HG02588 (cell line): Measurements from ENCODE around the gene WDFY2.

Experiments
- ATAC-seq: cut with Tn5 transposase; IDR thresholded peaks from one replicate; pipeline ENCODE4 v1.9.1; 2021; ENCODE audit warnings: mild to moderate bottlenecking, moderate library complexity; ENCODE audit not compliant: unreplicated experiment

WDFY2 gene

DNA sequence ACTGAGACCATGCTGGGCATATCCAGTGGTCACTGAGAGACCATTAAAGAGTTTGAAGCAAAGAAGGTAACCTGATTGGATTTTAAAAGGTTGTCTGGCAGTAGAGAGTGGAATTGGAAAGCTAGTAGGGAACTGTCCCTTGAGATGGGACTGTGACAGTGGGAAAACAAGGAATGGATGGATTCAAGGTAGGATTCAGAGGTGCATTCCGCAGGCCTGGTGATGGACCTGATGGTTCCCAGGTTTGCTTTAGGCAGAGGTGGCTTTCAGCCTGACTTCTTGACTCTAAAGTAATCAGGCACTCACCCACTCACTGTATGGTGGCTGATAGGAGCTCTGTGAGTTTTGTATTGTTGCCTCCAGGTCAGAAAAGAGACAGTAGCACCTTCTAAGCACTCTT is 146.7 kb downstream of the WDFY2 start:
- ATAC-seq, result no peak

DNA sequence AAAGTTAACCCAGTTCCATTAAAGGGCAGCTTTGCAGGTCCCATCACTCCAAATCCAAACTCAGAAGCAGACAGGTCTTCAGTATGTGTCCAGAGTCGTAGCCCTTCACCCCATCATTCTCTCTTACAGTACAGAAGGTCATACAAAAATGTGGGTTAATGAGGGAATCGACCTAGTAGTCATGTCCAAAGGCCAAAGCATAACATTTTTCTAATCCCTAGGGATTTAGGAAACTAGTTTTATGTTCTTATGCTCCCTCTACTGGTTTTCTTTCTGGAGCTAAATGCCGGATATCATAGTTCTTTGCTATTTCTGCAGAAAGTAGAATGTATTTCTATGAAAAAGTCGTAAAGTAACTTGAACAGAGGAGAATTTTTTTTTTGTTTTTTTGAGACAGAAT is 147.5 kb downstream of the WDFY2 start:
- ATAC-seq, result no peak

DNA sequence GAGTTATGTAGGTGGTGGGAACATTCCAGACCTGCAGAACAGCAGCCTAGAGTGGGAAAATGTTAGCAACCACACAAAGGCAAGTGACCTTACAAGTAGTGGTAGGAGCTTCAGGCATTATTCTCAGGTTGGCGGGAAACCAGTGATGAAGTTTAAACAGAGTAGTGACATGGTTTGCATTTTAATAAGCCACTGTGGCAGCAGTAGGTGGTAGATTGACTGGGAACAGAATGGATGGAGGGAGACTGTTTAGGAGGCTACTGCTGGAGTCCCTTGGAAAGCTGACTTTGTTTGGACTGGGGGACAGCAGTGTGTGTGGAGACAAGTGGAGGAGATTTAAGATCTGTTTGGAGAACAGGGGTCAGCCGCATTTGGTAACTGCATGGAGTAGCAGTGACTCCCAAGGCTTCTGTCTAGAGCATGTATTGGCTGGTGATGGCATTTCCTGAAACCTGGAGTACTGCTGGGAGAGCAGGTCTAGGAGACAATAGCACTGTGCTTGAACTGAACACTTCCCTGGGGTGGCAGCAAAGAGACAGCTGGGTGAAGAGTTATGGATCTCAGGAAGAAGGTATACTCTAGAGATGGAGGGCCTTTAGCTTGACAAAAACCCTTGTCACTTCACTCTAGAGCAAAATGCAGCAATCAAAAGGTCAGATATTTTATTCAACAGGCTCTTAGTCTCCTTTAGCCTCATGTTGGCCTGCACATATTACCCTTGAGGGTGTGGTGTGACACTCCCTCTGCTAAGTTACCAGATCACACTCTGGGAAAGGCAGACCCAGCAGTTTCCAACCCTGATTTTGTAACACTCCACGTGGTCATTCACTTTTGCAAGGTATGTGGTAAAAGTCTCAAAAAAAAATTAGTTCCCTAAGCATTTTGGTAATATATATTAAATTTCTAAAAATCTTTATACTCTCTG is 149.4 kb downstream of the WDFY2 start:
- ATAC-seq, result no peak

DNA sequence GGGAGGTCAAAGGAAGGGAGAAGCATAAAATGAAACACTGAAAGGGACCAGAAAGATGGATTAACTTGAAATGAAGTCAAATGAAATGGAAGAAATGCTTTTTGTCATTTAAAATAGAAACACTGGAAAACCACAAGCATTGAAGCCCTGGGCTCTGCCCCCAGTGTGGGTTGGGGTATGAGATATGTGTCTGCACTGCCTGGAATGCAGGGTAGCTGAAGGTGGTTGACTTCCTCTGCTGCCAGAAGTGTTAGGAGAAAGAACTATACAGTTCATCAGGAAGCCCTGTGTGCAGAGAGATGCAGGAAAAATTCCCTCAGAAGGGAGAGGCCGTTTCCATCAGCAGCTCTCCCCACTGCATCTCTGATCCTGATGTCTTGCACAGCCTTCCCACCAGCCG is 150.5 kb downstream of the WDFY2 start:
- ATAC-seq, result no peak

DNA sequence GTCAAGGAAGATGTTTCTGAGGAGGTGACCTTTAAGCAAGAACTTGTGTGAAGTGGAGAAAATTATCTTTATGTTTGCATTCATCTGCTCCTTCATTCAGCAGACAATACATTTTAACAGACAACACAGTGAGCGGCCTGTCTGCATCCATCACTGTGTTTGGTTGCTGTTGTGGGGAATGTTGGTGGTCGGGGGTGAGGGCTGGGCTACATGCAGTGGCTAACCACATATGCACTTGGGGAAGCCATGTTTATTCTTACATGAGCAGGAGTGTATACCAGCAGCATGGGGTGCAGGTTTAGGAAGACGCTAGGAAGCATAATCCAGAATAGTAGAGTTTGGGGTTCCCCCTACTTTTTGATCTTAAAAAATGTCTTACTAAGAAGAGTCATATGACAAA is 153.3 kb downstream of the WDFY2 start:
- no peak for ATAC-seq

DNA sequence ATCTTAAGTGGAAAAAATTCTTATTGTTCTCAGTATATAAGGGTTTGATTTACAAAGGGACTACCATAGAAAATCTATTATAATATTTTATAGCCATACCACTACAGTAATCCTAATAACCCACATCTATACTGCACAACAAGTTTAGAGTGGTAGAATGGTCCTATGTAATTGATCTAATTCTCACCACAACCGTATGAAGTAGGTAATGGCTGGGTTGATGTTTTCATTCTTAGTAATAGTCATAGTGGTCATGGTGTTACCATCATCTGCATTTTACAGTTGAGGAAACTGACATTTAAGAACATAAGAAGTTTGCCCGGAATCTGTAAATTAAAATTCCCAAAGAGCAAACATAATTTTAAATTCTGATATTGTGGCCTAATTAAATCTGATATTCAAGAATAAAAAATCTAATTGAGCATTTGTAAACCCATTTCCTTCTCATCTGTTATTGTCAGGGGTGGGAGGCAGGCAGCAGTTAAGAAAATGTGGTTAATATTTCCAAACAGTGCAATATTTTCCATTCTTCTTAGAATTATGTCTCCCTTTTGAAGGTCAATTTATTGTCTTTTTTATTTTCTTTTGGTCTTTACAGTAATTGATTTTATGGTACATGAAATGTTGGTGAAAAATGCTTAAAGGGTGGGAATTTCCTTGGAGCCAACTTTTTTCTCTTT is 154.1 kb downstream of the WDFY2 start:
- no peak for ATAC-seq

DNA sequence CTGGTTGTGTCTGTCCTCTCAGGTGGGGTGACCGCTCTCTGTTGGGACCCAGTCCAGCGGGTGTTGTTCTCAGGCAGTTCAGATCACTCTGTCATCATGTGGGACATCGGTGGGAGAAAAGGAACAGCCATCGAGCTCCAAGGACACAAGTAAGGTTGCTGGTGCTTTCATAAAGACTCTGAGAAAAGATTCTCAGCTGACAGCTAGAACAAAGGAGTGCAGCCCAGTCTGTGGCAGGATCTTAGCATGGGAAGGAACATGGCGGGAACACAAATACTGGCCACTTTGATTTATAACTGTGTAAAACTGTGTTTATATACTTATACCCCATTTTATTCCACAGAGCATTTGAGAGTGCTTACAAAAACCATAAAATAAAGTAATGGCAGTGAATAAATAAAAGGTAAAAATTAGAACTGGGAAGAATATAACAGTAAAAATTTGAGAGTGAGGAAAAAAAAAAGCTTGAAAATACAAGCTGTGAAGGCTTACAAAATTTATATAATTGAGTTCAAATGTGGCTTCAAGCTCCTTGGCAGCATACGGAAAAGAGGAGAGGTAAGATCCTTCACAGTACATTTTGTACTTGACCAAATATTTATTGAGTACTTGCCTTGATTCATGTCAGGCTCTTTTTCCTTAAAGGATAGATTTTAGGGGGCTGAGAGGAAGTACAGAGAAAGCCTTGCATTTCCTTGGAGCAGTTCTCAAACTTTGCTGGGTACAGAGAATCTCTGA is 154.9 kb downstream of the WDFY2 start:
- ATAC-seq, result no peak

DNA sequence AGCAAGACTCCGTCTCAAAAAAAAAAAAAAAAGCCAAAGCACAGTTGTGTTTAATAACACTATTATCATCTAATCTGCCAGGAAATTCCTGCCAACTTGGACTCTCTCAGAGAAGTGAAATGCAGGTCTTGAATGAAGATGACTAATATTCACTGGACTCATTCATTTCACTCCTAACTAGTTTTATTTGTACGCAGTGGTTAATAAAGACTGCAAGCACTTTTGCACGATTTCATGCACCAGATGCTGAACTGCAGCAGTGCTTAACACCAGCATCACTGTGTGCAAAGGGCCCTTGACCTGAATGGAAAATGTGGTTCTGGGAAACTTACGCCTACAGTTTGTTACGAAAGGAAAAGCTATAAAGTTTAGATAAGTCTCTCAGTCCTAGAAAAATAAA is 156.4 kb downstream of the WDFY2 start:
- ATAC-seq, result no peak

DNA sequence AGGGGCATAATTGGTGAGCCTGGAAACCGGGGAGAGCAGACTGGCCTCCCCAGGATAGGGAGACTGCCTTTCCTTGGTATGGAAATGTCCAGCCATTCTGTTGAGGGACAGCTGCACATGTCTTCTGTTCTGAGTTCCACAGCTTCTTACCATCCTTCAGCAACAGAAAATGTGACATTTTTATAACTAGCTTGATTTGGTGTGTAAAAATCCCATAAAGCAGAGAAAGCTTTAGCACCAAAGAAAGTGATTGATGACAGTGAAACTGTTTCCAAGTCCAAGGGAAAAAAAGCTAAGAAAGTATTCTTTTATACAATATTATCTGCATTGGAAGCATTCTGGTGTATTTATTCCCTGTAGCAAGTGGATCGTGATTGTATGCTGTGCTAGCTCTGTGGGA is 157.8 kb downstream of the WDFY2 start:
- ATAC-seq, result no peak

DNA sequence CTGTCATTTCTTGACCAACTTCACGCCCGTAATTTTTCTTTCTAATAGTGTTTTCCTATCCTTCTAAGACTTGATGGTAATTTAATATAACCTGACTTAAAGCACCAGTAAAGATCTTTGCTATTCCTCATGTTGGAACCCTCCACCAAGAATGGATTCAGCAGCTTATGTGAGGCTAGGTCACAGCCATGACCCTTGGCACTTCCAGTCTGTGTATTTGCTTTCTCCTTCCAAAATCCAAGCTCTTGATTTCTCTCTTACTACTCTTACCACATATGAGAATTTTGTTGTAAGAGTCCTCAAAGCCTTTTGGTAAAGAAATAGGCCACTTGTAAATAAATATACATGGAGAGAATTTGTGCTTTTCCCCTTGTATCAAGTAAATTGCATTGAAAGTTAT is 158.3 kb downstream of the WDFY2 start:
- ATAC-seq, result no peak

DNA sequence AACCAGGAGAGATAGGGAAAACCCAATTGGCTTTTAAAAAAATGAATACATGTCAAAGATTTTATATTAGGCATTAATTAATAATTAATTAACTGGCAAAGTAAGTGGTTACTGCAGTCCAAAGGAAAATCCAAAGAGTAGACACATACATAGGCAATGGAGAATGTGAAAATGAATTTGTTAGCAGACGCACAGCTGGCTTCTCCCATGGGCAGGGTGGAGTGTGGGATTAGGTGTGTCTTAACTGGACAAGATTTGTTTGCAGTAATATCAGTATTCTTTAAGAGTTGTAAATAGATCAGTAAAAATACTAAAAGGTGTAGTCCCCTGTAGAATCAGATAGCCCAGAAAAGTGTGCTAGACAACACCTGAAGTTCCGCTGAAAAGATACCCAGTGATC is 161.0 kb downstream of the WDFY2 start:
- ATAC-seq, result no peak

DNA sequence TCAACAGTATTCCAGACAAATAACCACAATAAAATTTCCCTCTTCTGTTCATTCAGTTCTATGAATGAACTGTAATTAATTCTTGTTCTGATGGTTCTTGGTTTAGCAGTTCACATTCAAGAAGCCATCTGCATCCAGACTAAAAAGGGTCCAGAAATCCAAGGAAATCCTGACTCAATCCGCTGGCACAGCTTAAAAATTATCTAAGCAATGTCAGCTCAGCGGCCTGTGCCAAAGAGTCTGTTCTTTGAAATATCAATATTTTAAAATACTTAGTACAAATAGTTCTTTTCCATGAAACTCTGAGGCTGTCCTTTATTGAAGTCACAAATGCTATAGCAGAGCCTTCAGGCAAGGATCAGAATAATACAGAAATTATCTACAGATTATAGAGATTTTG is 162.5 kb downstream of the WDFY2 start:
- no peak for ATAC-seq

DNA sequence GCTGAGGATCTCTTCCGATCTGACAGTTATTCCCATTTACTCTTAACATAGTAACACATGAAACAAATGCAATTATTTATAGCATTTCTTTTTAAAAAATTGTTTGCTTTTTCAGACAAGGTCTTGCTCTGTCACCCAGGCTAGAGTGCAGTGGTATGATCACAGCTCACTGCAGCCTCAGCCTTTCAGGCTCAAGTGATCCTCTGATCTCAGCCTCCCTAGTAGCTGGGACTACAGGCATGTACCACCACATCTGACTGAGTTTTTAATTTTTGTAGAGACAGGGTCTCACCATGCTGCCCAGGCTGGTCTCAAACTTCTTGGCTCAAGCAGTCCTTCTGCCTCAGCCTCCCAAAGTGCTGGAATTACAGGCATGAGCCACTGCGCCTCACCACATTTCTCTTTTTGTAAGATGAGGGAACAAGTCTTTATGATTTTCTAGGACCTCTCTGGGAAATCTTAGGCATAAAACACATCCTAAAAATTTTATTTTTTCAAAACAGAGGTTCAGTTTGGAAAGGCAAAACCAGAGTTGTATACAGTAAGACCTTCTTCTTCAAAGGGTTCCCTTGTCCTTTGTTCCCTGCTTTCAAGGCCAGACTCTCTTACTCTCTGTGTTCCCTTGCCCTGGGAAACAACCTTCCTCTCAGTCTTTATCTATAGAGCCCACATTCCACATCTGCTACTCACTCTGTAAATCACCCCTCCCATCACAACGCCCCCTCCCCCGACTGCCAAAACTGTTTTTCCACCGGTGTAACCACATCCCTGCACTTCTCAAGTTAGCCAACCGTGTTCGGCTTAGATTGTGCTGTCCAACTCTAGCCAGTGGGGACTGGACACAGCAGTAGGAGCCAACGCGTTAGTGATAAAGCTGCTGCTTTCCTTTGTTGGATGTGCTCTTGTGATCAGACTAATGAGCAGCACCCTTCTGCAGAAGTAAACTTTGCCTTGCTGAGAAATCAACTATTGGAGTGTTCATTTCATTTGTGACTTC is 163.5 kb downstream of the WDFY2 start:
- ATAC-seq, result no peak

DNA sequence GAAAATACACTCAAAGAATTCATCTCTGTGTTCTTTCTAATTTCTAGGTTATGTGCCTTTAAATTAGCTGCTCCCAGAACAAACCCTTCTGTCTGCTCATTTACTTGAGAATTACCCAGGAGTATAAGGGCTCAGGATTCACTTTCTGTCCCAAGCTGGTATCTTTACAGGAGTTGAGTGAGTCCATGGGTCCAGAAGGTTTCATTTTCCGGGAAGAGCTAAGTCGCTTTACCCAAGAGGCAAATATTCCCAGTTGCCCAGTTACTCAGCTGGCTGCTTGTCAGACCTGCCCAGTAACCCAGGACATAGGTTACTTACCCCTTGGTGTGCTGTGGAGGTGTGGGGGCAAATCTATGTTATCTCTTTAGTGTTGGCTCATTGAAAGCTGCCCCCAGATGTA is 172.4 kb downstream of the WDFY2 start:
- ATAC-seq, result no peak

DNA sequence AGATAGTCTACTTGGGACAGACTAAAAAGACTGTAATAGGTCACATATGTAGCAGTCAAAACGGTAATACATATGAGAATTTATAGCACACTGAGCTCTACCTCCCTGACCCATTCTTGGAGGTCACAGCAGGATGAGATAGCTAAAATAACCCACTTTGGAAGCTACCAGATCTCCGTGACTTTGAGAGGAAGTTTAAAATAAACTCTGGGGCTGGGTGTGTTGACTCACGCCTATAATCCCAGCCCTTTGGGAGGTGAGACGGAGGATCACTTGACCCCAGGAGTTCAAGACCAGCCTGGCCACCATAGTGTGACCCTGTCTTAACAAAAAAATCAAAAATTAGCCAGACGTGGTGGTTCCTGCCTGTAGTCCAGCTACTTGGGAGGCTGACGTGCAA is 174.4 kb downstream of the WDFY2 start:
- no peak for ATAC-seq

DNA sequence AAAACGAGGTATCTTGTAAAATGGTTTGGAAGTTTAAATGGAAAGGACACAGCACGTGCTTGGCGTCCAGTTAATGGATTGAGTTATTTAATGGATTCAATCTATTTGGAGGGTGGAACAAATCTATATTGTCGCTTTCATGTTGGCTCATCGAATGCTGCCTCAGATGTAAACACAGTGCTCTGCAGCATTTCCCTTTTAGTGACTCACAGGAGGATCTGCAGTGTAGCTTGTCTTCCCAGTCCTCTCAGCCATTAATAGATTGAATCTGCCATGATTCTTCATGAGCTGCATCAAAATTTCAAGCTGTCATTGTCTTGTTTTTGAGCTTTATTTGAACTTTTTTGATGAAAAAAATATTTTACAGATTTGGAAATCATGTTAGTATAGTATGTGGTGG is 175.0 kb downstream of the WDFY2 start:
- ATAC-seq, result no peak

DNA sequence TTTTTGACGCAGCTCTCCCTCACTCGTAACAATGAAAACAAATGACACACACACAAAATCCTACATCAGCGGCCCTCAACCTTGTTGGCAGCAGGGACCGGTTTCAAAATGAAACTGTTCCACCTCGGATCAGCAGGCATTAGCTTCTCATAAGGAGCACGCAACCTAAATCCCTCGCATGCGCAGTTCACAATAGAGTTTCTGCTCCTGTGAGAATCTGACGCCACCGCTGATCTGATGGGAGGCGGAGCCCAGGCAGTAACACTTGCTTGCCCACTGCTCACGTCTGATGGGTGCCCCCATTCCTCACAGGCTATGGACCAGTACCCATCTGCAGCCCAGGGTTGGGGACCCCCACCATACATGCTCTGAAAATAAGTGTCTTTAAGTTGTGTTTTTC is 176.3 kb downstream of the WDFY2 start:
- ATAC-seq, result no peak

DNA sequence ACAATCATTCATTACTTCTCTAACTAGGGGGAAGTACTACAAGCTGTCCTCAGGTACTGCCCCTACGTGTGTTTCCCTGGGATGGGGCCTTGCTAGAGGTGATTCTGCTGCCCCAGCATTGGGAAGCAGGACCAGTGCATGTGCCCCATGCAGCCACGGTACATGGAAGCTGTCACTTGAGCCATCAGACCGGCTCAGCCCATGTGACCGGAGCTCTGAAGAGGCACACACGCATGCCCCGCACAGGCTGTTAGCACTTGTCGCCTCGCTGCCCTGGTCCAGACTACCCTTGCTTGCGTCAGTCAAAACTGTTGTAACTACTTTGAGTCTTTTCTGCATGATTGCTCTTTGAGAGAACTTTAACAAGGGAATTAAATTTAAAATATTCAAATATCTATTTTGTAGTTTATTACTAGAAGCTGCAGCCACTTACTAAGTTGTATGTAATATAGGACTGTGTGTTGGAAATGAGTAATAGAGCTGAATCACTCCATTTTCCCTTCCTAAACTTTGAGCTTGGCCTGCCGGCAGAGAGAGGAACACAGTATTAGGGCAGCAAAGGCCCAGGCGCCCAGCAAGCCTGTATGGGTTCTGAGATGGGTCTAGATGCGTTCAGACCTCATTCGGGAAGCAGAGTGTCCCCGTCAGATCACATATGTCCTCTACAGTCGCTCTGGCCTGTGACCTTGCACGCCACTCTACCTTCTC is 177.5 kb downstream of the WDFY2 start:
- ATAC-seq, result no peak

DNA sequence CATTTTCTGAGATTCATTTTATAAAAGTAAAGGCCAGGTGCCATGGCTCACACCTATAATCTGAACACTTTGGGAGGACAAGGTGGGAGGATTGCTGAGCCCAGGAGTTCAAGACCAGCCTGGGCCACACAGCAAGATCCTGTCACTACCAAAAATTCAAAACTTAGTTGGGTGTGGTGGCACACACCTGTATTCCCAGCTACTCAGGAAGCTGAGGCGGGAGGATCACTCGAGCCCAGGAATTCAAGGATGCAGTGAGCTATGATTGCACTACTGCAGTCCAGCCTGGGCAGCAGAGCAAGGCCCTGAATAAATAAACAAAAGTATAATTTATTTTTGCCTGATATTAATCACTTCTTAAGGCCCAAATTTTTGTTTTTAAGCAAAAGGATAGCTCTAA is 179.2 kb downstream of the WDFY2 start:
- ATAC-seq, result no peak
